NCI-H146 (cell line): ENCODE measurements around the gene GIPC3.
"Not testable (repeated sequence)": the region's sequence is repeated elsewhere in the genome, so short reads cannot be mapped to it uniquely, and the experiment has no call there.

Experiments used
- DNase-seq: peaks from one replicate; lab custom pipeline; 2025; lab: John Stamatoyannopoulos, UW

GIPC3 gene

GRCh38 chr19:3550947-3551791 lies 34.1 kb upstream of the GIPC3 start:
- DNase-seq, result no peak

- DNase-seq, result no peak
Observed at GRCh38 chr19:3551792-3552095, 33.5 kb upstream of the GIPC3 start.

GRCh38 chr19:3554254-3555083 lies 30.8 kb upstream of the GIPC3 start:
- DNase-seq, result no peak

- DNase-seq, result no peak
Observed at GRCh38 chr19:3555653-3556422, 29.4 kb upstream of the GIPC3 start.

- no peak for DNase-seq
Observed at GRCh38 chr19:3556423-3556977, 28.8 kb upstream of the GIPC3 start.

- peak; percentile 46 for DNase-seq
Observed at GRCh38 chr19:3556978-3557460, 28.3 kb upstream of the GIPC3 start.

GRCh38 chr19:3557461-3558248 lies 27.6 kb upstream of the GIPC3 start, which contains the start of gene MFSD12:
TSS of gene MFSD12 (minus strand) at chr19:3557586. CDS start at chr19:3557403, 183 bp downstream.
- DNase-seq, result peak; percentile 88

GRCh38 chr19:3563709-3564524 lies 21.4 kb upstream of the GIPC3 start:
- no peak for DNase-seq

- DNase-seq, result no peak
Observed at GRCh38 chr19:3565139-3565538, 20.1 kb upstream of the GIPC3 start.

GRCh38 chr19:3570042-3570441 lies 15.2 kb upstream of the GIPC3 start:
- not testable (repeated sequence) for DNase-seq

- DNase-seq, result no peak
Observed at GRCh38 chr19:3570606-3571011, 14.7 kb upstream of the GIPC3 start.

- peak; percentile 98 for DNase-seq
Observed at GRCh38 chr19:3572132-3572854, 13.0 kb upstream of the GIPC3 start.

- no peak for DNase-seq
Observed at GRCh38 chr19:3572855-3573161, 12.5 kb upstream of the GIPC3 start, which contains the start of gene HMG20B. TSS of gene HMG20B (plus strand) at chr19:3572944. CDS start at chr19:3573310, 366 bp downstream.

- DNase-seq, result no peak
Observed at GRCh38 chr19:3573162-3573857, 12.0 kb upstream of the GIPC3 start.

- DNase-seq, result peak; percentile 82
Observed at GRCh38 chr19:3573858-3574637, 11.2 kb upstream of the GIPC3 start.

- no peak for DNase-seq
Observed at GRCh38 chr19:3575260-3575741, 10.0 kb upstream of the GIPC3 start.

- no peak for DNase-seq
Observed at GRCh38 chr19:3575949-3576673, 9.2 kb upstream of the GIPC3 start.
